ENCODE results near the gene BPIFB1. TPM values are rescaled to one million over a fixed set of nuclear protein-coding genes. Genes with fewer than 3 reads are reported as not detected.

The BPIFB1 gene, protein sequence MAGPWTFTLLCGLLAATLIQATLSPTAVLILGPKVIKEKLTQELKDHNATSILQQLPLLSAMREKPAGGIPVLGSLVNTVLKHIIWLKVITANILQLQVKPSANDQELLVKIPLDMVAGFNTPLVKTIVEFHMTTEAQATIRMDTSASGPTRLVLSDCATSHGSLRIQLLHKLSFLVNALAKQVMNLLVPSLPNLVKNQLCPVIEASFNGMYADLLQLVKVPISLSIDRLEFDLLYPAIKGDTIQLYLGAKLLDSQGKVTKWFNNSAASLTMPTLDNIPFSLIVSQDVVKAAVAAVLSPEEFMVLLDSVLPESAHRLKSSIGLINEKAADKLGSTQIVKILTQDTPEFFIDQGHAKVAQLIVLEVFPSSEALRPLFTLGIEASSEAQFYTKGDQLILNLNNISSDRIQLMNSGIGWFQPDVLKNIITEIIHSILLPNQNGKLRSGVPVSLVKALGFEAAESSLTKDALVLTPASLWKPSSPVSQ
- total RNA-seq = not detected

DNA sequence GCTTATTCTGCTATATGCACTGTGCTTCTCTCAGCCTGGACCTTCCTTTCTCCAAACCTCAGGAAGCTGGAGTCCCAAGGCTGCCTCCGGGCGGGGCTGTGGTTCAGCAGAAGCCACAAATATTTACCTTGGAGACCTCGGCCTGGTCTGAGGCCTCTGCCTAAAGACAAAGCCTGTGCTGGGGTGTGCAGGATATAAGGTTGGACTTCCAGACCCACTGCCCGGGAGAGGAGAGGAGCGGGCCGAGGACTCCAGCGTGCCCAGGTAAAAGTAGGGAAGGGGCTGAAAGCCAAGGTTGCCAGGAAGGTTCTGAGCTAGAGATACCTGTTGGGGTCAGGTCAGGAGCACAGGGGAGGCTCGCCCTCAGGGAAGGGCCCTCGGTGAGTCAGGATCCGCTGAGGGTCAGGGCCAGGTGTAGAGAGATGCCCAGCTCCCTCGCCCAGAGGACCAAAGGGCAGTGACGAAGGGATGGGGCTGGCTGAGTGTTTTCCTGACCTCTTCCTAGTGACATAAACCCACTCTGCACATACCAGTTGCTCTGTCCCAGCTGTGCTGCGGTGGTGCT, at the start of gene BPIFB1:
BPIFB1 (plus strand) TSS at position 224 of the 565 bp plus-strand sequence. CDS start 2,860 bp downstream, outside the sequence.
- DNase-seq (ENCODE audit: low spot score) (no peak), ATAC-seq (ENCODE audit: low FRiP score) (no peak)
- TF ChIP-seq, protein P1, sequence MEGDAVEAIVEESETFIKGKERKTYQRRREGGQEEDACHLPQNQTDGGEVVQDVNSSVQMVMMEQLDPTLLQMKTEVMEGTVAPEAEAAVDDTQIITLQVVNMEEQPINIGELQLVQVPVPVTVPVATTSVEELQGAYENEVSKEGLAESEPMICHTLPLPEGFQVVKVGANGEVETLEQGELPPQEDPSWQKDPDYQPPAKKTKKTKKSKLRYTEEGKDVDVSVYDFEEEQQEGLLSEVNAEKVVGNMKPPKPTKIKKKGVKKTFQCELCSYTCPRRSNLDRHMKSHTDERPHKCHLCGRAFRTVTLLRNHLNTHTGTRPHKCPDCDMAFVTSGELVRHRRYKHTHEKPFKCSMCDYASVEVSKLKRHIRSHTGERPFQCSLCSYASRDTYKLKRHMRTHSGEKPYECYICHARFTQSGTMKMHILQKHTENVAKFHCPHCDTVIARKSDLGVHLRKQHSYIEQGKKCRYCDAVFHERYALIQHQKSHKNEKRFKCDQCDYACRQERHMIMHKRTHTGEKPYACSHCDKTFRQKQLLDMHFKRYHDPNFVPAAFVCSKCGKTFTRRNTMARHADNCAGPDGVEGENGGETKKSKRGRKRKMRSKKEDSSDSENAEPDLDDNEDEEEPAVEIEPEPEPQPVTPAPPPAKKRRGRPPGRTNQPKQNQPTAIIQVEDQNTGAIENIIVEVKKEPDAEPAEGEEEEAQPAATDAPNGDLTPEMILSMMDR (IDR thresholded peaks at IDR 0.05) = no peak

DNA sequence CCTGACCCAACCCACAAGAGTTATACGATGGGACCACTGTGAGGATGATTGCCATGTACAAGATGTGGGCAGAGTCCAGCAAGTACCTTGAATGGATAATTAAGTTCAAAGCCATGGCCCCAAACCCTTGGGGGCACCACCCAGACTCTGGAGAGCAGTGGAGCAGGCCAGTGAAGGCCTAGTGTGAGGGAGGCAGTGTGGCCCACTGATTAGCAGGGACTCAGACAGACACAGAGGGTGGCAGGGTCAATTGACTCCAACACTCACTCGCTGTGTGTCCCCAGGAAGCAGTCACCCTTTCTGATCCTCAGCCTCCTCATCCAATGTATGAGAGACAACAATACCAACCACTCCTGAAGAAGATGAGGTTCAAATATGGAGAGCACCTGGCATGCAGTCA, 49.0 kb upstream of the BPIFB1 start:
- ATAC-seq (ENCODE audit: low FRiP score) (no peak), DNase-seq (ENCODE audit: low spot score) (no peak)

DNA sequence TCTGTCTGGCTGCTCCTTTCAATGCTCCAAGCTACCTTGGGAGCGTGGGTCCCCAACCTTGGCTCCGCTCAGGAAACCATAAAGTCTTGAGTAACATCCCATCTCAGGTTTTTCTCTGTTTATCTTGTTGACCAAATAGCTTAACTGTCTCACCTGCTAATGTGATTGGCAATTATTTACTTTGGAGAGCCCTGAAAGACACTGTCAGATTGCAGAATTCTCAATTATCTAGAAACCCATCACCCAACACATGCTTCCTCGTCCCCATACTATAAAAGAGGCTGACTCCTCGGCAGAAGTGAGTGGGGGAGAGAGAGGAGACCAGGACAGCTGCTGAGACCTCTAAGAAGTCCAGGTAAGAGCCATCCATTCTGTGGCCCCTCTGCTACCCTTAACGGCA, 47.3 kb upstream of the BPIFB1 start, which contains the start of gene BPIFA1:
BPIFA1 (plus strand) TSS at position 301 of the 400 bp plus-strand sequence. CDS start 1,716 bp downstream, outside the sequence.
- no peak for ATAC-seq (ENCODE audit: low FRiP score)
- TF ChIP-seq, protein P1 (IDR thresholded peaks at IDR 0.05) = no peak
- DNase-seq (ENCODE audit: low spot score) = no peak

More for the DNA sequence above, 49.0 kb upstream of the BPIFB1 start:
- TF ChIP-seq, protein P1 (IDR thresholded peaks at IDR 0.05) = no peak

DNA sequence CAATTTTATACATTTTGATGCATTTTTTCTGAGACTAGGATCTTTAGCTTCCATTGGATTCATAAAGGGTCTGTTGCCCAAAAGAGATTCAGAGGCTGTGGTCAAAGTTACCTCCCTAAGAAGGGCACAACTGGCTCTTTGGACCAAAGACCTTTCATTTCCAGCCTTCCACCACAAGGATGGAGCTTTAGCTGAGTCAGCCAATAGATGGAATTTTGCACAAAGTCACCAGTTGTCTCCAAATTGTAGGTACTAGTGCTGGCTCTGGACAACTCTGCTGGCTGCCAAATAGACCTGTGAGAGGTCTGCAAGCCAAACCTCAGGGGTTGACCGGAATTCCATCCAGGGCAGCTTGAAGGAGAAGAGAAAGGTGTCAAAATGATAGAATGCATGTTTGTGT, 46.7 kb upstream of the BPIFB1 start:
- TF ChIP-seq, protein P1 (IDR thresholded peaks at IDR 0.05) = no peak
- no peak for ATAC-seq (ENCODE audit: low FRiP score)
- no peak for DNase-seq (ENCODE audit: low spot score)

DNA sequence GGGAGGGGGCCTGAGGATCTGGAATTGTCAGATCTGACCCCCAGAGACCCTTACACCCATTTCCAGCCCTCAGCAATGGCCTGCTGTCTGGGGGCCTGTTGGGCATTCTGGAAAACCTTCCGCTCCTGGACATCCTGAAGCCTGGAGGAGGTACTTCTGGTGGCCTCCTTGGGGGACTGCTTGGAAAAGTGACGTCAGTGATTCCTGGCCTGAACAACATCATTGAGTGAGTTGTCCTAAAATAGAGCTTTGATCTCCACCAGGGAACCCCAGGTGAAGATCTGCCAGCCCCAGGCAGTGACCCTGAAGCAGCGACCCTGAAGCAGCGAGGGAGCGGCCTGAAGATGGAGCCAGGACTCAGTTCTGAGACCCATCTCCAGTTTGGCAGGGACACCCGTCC, 45.0 kb upstream of the BPIFB1 start:
- ATAC-seq (ENCODE audit: low FRiP score) (no peak), DNase-seq (ENCODE audit: low spot score) (no peak)

DNA sequence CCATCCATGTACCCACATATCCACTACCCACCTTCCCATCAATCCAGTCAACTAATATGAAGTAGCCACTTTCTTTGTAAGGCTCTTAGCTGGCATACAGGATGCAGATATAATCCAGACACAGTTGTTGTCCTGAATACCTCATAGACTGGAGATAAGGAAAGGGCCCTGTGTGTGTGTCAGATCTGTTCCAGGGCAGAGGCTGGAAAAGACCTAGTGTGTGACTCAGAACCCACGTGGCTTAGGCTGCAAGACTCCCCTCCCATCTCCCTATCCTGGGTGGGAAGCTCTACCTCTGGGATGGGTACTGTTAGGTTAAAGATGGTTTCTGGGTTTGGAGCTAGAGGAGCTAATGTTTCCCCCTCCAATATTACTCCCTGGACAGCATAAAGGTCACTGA, 43.6 kb upstream of the BPIFB1 start:
- ATAC-seq (ENCODE audit: low FRiP score) (no peak), DNase-seq (ENCODE audit: low spot score) (no peak)
- TF ChIP-seq, protein P1 (IDR thresholded peaks at IDR 0.05) = no peak

More for the DNA sequence above, 45.0 kb upstream of the BPIFB1 start:
- TF ChIP-seq, protein P1 (IDR thresholded peaks at IDR 0.05) = no peak
